ENCODE measurements around the gene CD151.

Gene CD151

DNA sequence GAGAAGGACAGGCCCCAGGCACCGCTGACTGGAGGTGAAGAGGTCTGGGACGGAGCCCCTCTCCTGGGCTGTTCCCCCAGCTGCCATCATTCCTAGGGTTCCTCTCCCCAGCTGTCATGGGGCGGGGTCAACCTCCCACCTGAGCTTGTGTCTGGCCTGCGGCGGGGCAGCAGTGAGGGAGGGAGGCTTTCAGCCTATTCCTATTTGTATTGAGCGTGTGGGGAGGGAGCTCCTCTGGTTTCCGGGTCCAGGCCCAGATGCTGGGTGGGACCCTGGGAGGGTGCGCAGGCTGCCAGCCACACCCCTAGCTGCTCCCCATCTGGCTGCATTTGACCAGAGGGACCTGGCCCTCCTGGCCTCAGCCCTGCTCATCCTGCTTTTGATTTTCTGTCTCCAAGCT is 23.6 kb downstream of the CD151 start:
- DNase-seq (ENCODE audit: low read depth), result no peak
- TF ChIP-seq, protein P1, sequence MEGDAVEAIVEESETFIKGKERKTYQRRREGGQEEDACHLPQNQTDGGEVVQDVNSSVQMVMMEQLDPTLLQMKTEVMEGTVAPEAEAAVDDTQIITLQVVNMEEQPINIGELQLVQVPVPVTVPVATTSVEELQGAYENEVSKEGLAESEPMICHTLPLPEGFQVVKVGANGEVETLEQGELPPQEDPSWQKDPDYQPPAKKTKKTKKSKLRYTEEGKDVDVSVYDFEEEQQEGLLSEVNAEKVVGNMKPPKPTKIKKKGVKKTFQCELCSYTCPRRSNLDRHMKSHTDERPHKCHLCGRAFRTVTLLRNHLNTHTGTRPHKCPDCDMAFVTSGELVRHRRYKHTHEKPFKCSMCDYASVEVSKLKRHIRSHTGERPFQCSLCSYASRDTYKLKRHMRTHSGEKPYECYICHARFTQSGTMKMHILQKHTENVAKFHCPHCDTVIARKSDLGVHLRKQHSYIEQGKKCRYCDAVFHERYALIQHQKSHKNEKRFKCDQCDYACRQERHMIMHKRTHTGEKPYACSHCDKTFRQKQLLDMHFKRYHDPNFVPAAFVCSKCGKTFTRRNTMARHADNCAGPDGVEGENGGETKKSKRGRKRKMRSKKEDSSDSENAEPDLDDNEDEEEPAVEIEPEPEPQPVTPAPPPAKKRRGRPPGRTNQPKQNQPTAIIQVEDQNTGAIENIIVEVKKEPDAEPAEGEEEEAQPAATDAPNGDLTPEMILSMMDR (IDR thresholded peaks at IDR 0.05; ENCODE audit: low read length, missing control alignments), result no peak
- H3K4me3 ChIP-seq (replicated peaks; ENCODE audit: low read depth, low read length), result no peak overlapping the region

DNA sequence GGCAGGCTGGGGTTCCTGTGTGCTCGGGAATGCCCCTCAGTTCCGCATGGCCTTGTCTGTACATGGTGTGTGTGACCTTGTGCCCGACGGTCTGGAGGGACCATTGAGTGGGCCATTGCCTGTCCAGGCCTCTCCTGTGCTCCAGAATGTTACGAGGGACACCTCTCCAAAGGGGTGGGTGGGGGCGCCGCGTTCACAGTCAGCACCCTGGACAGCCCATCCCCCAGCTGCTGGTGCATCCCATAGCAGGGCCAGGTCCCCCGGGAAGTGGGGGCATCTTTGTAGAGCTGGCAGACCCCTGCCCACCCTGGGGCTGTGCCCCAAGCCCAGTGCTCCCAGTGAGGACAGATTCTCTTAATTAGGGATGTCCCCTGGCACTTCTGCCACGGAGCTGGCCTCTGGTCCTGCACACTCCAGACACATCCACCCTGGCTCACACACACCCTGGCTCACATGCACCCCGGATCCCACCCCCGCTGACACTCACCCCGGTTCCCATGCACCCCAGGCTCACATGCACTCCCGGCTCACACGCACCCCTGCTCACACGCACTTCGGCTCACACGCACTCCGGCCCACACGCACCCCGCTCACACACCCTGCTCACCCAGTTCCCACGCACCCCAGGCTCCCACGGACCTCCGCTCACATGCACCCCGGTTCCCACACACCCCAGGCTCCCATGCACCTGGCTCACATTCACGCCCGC is 25.5 kb downstream of the CD151 start:
- no peak for DNase-seq (ENCODE audit: low read depth)
- TF ChIP-seq, protein P1 (IDR thresholded peaks at IDR 0.05; ENCODE audit: low read length, missing control alignments), result no peak
- H3K4me3 ChIP-seq (replicated peaks; ENCODE audit: low read depth, low read length), result no peak overlapping the region

DNA sequence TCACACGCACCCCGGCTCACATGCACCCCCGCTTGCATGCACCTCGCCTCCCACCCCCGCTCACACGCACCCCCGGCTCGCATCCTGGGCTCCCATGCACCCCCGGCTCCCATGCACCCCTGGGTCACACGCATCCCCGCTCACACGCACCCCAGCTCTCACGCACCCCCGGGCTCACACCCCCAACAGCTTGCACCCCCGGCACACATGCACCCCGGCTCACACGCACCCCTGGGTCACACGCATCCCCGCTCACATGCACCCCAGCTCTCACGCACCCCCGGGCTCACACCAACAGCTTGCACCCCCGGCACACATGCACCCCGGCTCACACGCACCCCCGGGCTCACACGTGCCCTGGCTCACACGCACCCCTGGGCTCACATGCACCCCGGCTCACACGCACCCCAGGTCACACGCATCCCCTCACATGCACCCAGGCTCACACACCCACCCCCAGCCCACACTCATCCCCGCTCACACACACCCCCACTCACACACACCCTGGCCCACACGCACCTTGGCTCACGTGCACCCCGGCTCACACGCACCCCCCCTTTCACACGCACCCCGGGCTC is 26.1 kb downstream of the CD151 start:
- TF ChIP-seq, protein P1 (IDR thresholded peaks at IDR 0.05; ENCODE audit: low read length, missing control alignments), result no peak
- H3K4me3 ChIP-seq (replicated peaks; ENCODE audit: low read depth, low read length), result no peak overlapping the region

DNA sequence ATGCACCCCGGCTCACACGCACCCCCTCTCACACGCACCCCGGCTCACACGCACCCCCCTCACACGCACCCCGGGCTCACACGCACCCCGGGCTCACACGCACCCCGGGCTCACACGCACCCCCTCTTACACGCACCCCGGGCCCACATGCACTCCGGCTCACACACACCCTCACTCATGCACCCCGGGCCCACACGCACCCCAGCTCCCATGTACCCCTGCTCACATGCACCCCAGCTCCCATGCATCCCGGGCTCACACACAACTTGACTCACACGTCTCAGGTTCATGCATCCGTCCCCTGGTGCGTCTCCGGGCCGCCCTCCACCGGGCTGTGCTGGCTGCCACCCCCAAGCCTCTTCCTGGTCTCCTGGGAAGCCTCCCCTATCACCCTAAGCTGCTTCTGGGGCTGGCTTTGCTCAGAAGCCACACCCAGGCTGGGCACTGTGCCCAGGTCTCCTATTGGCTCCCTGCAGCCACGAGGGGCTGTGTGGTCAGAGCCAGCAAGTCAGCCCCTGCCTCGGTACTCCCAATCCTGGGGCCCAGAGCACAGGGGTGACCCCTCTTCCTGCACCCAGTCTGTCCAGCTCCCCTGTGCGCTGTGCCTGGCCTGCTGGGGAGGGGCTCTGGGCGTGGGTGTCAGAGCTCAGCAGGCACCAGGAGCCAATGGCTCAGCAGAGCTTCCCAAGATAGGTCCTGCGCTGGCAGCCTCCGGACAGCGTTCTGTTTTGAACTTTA is 26.8 kb downstream of the CD151 start:
- H3K4me3 ChIP-seq (replicated peaks; ENCODE audit: low read depth, low read length), result peak overlapping the region; percentile 32
- TF ChIP-seq, protein P1 (IDR thresholded peaks at IDR 0.05; ENCODE audit: low read length, missing control alignments), result no peak
- peak; percentile 89 for DNase-seq (ENCODE audit: low read depth)

More for the DNA sequence above, 26.1 kb downstream of the CD151 start:
- no peak for DNase-seq (ENCODE audit: low read depth)

DNA sequence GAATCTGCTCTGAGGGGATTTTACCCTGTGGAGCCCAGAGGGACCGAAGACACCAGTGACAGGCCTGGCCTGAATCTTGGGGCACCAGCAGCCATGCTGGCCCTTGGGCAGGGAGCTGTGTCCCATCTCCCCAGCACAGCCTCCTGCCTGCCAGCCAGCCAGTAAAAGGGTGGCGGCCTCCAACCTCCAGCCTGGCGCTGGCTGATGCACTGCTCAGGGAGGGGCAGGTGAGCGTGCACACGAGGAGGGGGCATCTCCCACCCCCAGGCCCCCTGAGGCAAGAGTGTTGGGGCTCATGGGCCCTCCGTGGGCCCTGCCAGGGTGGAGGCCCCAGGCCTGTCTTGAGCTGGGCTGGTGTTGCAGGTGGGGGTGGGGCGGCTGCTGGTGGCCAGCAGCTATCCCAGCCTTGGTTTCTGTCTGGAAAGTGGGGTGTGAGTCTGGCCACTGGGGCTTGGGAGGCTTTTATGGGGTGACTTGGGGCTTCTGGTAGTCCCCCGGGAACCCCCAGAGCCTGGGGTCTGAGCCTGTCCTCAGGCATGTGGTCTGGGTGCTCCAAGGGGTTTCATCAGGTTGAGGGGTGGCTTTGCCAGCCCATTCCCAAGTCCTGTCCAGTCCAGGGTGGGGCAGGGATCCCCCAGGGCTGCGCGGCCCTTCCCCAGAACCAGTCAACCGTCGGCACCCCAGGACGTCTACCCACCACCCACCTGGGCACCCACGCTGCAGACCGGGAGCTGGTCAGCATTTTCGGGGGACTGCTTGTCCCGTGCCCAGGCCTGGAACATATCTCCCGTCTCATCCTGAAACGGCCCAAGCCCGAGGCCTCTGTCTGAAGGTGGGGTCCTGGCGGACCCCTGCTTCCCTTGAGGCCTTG is 27.7 kb downstream of the CD151 start:
- TF ChIP-seq, protein P1 (IDR thresholded peaks at IDR 0.05; ENCODE audit: low read length, missing control alignments), result no peak
- H3K4me3 ChIP-seq (replicated peaks; ENCODE audit: low read depth, low read length), result no peak overlapping the region
- DNase-seq (ENCODE audit: low read depth), result no peak

DNA sequence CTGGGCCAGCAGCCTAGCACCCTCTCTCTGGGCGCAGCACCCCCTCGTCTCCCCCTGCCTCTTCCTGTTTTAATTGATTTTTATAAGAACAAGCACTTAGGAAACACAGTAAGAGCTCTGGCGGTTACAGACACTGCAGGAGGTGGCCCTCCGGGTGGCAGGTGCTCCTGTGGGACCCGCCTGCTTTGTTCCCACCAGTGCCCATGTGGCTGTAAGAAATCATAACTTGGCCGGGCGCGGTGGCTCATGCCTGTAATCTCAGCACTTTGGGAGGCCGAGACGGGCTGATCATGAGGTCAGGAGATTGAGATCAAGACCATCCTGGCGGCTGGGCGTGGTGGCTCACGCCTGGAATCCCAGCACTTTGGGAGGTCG is 28.3 kb downstream of the CD151 start:
- DNase-seq (ENCODE audit: low read depth), result no peak
- TF ChIP-seq, protein P1 (IDR thresholded peaks at IDR 0.05; ENCODE audit: low read length, missing control alignments), result no peak
- no peak overlapping the region for H3K4me3 ChIP-seq (replicated peaks; ENCODE audit: low read depth, low read length)
